SK-N-SH treated with all-trans-retinoic acid at 6 μM for 48 hours (cell line): ENCODE results near the gene MAPK8IP3.

ENCODE experiments used
- ARNTL ChIP-seq: fragments of 450-650 bp; formaldehyde crosslinking; IDR thresholded peaks from 2 replicates; pipeline ENCODE4 v1.5.0; 2020; ENCODE audit warnings: low read depth, mild to moderate bottlenecking, moderate library complexity, borderline replicate concordance
- BACH2 ChIP-seq: fragments of 250-450 bp; sonication (Bioruptor Pico); IDR thresholded peaks from 2 replicates; pipeline ENCODE4 v1.9.0; 2021; ENCODE audit warnings: mild to moderate bottlenecking, borderline replicate concordance
- ESRRG ChIP-seq: fragments of 250-450 bp; sonication (Bioruptor Pico); IDR thresholded peaks from 2 replicates; pipeline ENCODE4 v1.6.1; 2021; ENCODE audit warnings: mild to moderate bottlenecking
- ISL1 ChIP-seq: fragments of 250-450 bp; sonication (Bioruptor Pico); IDR thresholded peaks from 2 replicates; pipeline ENCODE4 v2.1.2; 2022; ENCODE audit warnings: mild to moderate bottlenecking, moderate library complexity
- OSR1 ChIP-seq: fragments of 250-450 bp; sonication (Bioruptor Pico); IDR thresholded peaks from 2 replicates; pipeline ENCODE4 v1.8.0; 2022; ENCODE audit warnings: moderate library complexity, mild to moderate bottlenecking, inconsistent platforms
- ZC3H10 ChIP-seq: fragments of 250-450 bp; sonication (Bioruptor Pico); IDR thresholded peaks from 2 replicates; pipeline ENCODE4 v1.5.1; 2021; ENCODE audit warnings: mild to moderate bottlenecking, moderate library complexity
- ZFP3 ChIP-seq: fragments of 250-450 bp; sonication (Bioruptor Pico); IDR thresholded peaks from 2 replicates; pipeline ENCODE4 v1.5.0; 2020; ENCODE audit warnings: mild to moderate bottlenecking, moderate library complexity
- ZFP30 ChIP-seq: fragments of 450-650 bp; formaldehyde crosslinking; IDR thresholded peaks from 2 replicates; pipeline ENCODE4 v1.5.0; 2022; ENCODE audit warnings: mild to moderate bottlenecking, moderate library complexity
- ZNF565 ChIP-seq: fragments of 450-650 bp; formaldehyde crosslinking; conservative IDR thresholded peaks from 2 replicates; pipeline ENCODE4 v1.5.0; 2020; ENCODE audit warnings: low read depth, mild to moderate bottlenecking, moderate library complexity
- TF ChIP-seq, protein P1 (sequence below): fragments of 250-450 bp; sonication (Bioruptor Pico); IDR thresholded peaks from 2 replicates; pipeline ENCODE4 v1.5.1; 2020; ENCODE audit warnings: low read depth, mild to moderate bottlenecking, moderate library complexity
- TF ChIP-seq, protein P2 (sequence below): fragments of 250-450 bp; sonication (Bioruptor Pico); IDR thresholded peaks from 2 replicates; pipeline ENCODE4 v1.5.1; 2021; ENCODE audit warnings: mild to moderate bottlenecking, moderate library complexity
- TF ChIP-seq, protein P3 (sequence below): fragments of 250-450 bp; sonication (Bioruptor Pico); IDR thresholded peaks from 2 replicates; pipeline ENCODE4 v1.8.0; 2020; ENCODE audit warnings: mild to moderate bottlenecking, moderate library complexity, borderline replicate concordance

DNA sequence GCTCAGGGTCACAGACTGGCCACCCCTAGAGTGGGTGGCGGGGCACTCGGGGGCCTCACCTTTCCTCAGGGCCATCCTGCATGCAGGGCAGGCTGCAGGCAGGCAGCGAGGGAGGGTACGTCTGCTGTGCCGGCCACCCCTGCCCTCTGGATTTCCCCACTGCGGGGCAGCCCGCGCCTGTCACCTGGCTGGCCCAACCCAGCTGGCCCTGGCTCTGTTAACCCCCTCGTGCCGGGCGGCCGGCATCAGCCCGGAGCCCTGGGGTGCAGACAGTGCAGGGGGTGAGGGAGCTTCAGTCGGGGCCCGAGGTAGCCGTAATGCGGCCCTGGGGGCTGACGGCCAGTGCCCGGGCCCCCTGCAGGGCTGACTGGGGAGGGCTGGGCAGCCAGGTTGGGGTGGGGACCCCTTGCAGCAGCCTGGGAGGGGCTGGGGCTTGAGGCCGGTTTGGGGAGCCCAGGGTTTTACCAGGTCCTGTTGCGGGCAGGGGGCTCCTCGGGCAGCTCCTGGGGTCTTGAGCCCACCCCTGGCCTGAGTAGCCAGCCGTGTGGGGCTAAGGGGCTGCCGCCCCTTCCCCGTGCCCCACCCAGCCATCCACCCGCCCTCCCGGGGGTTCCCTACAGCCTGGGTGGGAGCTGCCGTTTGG lies 87.7 kb downstream of the MAPK8IP3 start, which contains the start of gene IGFALS:
- TF ChIP-seq, protein P1, sequence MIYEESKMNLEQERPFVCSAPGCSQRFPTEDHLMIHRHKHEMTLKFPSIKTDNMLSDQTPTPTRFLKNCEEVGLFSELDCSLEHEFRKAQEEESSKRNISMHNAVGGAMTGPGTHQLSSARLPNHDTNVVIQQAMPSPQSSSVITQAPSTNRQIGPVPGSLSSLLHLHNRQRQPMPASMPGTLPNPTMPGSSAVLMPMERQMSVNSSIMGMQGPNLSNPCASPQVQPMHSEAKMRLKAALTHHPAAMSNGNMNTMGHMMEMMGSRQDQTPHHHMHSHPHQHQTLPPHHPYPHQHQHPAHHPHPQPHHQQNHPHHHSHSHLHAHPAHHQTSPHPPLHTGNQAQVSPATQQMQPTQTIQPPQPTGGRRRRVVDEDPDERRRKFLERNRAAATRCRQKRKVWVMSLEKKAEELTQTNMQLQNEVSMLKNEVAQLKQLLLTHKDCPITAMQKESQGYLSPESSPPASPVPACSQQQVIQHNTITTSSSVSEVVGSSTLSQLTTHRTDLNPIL (CRISPR knock-in tag) = no peak
- TF ChIP-seq ZFP3 (CRISPR knock-in tag) (no peak), OSR1 (CRISPR knock-in tag) (no peak), BACH2 (no peak), ARNTL (CRISPR knock-in tag) (no peak), ZNF565 (no peak), ESRRG (CRISPR knock-in tag) (no peak), ZFP30 (CRISPR knock-in tag) (no peak), ZC3H10 (CRISPR knock-in tag) (no peak), ISL1 (no peak)
- TF ChIP-seq, protein P2, sequence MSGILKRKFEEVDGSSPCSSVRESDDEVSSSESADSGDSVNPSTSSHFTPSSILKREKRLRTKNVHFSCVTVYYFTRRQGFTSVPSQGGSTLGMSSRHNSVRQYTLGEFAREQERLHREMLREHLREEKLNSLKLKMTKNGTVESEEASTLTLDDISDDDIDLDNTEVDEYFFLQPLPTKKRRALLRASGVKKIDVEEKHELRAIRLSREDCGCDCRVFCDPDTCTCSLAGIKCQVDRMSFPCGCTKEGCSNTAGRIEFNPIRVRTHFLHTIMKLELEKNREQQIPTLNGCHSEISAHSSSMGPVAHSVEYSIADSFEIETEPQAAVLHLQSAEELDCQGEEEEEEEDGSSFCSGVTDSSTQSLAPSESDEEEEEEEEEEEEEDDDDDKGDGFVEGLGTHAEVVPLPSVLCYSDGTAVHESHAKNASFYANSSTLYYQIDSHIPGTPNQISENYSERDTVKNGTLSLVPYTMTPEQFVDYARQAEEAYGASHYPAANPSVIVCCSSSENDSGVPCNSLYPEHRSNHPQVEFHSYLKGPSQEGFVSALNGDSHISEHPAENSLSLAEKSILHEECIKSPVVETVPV (CRISPR knock-in tag) = no peak
- TF ChIP-seq, protein P3, sequence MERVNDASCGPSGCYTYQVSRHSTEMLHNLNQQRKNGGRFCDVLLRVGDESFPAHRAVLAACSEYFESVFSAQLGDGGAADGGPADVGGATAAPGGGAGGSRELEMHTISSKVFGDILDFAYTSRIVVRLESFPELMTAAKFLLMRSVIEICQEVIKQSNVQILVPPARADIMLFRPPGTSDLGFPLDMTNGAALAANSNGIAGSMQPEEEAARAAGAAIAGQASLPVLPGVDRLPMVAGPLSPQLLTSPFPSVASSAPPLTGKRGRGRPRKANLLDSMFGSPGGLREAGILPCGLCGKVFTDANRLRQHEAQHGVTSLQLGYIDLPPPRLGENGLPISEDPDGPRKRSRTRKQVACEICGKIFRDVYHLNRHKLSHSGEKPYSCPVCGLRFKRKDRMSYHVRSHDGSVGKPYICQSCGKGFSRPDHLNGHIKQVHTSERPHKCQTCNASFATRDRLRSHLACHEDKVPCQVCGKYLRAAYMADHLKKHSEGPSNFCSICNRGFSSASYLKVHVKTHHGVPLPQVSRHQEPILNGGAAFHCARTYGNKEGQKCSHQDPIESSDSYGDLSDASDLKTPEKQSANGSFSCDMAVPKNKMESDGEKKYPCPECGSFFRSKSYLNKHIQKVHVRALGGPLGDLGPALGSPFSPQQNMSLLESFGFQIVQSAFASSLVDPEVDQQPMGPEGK = no peak
